GM06990 (cell line): ENCODE measurements around the gene USP13.
"Not testable (repeated sequence)": the region's sequence is repeated elsewhere in the genome, so short reads cannot be mapped to it uniquely, and the experiment has no call there.

Experiments used
- DNase-seq: peaks from one replicate; pipeline ENCODE4 v3.0.0-alpha.2; 2011; ENCODE audit not compliant: insufficient read length; ENCODE audit errors: extremely low read depth
- H3K27me3 ChIP-seq: replicated peaks from 2 replicates; pipeline ENCODE4 v1.6.0; 2011; ENCODE audit warnings: low read length; ENCODE audit not compliant: control insufficient read depth, insufficient read depth
- H3K36me3 ChIP-seq: 2 replicates; pipeline ENCODE4 v1.5.1; 2011; ENCODE audit warnings: low read length; ENCODE audit not compliant: control insufficient read depth, insufficient read depth
- H3K4me3 ChIP-seq: replicated peaks from 2 replicates; pipeline ENCODE4 v1.5.1; 2011; ENCODE audit warnings: low read depth, mild to moderate bottlenecking, control low read depth, low read length
- TF ChIP-seq, protein P1 (sequence below): IDR thresholded peaks from 2 replicates; pipeline ENCODE4 v1.5.1; 2011; ENCODE audit warnings: low read length, control low read depth, mild to moderate bottlenecking, inconsistent platforms; ENCODE audit not compliant: insufficient read depth, poor library complexity, severe bottlenecking

Gene USP13

DNA sequence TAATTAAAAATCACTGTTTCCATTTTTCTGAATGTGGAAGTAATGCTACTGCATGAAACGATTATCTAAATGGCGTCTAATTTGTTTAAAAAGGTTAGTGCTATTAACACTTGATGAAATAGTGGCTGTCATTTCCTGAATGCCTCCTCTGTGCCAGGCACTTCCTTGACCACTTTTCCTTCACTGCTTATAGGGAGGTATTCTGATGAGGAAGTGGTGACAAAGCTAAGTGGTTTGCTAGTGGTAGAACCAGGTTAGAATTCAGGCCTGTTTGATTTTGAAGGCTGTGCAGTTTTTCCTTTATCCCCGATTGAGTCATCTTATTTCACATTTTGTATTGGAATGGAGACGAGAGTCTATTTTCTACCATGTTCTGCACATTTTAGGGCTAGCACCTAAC, 119.0 kb downstream of the USP13 start:
- TF ChIP-seq, protein P1, sequence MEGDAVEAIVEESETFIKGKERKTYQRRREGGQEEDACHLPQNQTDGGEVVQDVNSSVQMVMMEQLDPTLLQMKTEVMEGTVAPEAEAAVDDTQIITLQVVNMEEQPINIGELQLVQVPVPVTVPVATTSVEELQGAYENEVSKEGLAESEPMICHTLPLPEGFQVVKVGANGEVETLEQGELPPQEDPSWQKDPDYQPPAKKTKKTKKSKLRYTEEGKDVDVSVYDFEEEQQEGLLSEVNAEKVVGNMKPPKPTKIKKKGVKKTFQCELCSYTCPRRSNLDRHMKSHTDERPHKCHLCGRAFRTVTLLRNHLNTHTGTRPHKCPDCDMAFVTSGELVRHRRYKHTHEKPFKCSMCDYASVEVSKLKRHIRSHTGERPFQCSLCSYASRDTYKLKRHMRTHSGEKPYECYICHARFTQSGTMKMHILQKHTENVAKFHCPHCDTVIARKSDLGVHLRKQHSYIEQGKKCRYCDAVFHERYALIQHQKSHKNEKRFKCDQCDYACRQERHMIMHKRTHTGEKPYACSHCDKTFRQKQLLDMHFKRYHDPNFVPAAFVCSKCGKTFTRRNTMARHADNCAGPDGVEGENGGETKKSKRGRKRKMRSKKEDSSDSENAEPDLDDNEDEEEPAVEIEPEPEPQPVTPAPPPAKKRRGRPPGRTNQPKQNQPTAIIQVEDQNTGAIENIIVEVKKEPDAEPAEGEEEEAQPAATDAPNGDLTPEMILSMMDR = no peak
- DNase-seq = no peak
- Histone ChIP-seq H3K4me3 (no peak overlapping the region), H3K36me3 (peaks cover 3% of the 10 kb centered on the region), H3K27me3 (no peaks in the 10 kb centered on the region)

DNA sequence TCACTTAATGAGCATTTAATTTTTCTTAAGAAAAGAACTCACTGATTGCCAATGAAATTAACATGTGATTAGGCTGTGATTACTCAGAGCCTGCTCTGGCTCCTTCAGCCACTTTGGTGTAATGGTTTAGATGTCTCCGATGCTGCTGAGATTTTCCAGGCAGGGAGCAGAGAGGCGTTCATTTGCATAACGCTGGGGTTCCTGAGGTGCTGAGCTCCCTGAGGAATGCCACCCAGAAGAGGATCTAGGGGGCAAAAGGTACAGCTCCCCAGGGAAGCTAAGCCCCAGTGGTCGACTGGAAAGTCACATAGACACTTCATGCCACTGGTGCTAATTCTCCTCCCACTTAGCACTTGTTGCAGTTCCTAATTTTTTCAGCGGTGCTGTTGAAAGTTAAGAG, 119.5 kb downstream of the USP13 start:
- H3K27me3 ChIP-seq = no peaks in the 10 kb centered on the region
- TF ChIP-seq, protein P1 = no peak
- peaks cover 3% of the 10 kb centered on the region for H3K36me3 ChIP-seq
- H3K4me3 ChIP-seq = no peak overlapping the region
- DNase-seq = no peak

DNA sequence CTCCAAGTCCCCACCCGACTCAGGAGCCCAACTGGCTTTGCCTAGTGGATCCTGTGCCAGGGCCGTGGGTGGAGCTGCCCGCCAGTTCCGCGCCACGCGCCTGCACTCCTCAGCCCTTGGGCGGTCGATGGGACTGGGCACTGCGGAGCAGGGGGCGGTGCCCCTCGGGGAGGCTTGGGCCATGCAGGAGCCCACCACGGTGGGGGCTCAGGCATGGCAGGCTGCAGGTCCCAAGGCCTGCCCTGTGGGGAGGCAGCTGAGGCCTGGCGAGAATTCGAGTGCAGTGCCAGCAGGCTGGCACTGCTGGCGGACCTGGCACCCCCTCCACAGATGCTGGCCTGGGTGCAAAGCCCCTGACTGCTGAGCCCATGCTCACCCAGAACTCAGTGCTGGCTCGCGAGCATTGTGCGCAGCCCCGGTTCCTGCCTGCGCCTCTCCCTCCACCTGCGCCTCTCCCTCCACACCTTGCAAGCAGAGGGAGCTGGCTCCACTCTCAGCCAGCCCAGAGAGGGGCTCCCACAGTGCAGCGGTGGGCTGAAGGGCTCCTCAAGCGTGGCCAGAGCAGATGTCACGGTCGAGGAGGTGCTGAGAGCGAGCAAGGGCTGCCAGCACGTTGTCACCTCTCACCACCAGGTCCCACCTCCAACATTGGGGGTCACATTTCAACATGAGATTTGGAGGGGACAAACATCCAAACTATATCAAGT, 122.7 kb downstream of the USP13 start:
- Histone ChIP-seq H3K36me3 (peaks cover 3% of the 10 kb centered on the region), H3K27me3 (no peaks in the 10 kb centered on the region), H3K4me3 (no peak overlapping the region)
- TF ChIP-seq, protein P1 = no peak
- no peak for DNase-seq

DNA sequence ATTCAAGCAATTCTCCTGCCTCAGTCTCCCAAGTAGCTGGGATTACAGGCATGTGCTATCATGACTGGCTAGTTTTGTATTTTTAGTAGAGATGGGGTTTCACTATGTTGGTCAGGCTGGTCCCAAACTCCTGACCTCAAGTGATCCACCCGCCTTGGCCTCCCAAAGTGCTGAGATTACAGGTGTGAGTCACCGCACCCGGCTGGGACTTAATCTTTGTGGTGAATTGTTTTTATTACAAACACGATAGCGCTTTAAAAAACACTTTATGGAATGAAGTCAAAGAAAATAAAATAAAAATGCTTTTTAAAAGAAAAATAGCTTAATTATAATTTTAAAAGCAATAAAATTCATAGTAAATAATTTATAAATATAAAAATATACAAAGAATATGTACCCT, 130.0 kb downstream of the USP13 start:
- H3K27me3 ChIP-seq, H3K4me3 ChIP-seq, H3K36me3 ChIP-seq, DNase-seq: not testable (repeated sequence)

DNA sequence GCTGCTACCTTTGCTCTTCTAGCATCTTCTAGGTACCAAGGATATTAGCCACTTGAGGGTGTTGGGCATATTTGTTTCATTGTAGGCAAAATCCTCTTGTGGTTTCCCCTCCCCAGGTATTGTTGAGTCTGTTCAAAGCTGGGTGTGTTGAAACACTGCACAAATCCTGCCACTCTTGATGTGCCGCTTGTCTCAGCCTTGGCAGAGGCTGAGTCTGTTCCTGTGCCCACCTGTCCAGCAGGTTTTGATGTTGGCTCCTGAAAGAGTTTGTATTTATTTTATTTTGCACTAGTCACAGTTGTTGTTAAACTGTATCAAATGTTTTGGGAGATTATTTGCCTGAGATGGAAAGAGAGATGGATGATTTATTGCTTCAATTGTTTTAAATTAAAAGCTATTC, 136.2 kb downstream of the USP13 start:
- Histone ChIP-seq H3K4me3 (no peak overlapping the region), H3K27me3 (no peaks in the 10 kb centered on the region), H3K36me3 (no peaks in the 10 kb centered on the region)
- TF ChIP-seq, protein P1 = no peak
- DNase-seq = no peak

DNA sequence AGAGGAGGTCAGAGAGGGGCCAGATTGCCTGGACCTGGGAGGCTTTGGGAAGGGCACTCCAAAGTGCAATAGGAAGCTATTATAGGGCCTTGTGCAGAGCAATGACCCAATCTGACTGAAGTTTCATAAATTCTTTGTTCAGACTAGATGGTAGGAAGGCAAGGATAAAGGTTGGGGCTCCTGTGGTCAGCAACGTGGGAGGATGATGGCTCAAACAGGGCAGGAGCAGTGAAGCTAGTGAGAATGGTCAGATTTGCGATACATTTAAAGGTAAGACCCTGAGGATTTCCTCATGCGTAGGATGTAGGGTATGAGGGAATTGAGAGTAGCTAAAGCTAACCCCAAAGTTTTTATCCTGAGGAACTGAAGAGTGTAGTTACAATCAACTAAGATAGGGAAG, 139.0 kb downstream of the USP13 start:
- Histone ChIP-seq H3K27me3 (no peaks in the 10 kb centered on the region), H3K4me3 (no peak overlapping the region), H3K36me3 (no peaks in the 10 kb centered on the region)
- DNase-seq = no peak
- TF ChIP-seq, protein P1 = no peak
